ENCODE data around the gene IL9R. TPM values are rescaled to one million over a fixed set of nuclear protein-coding genes. Genes with fewer than 3 reads are reported as not detected.

Gene IL9R, protein sequence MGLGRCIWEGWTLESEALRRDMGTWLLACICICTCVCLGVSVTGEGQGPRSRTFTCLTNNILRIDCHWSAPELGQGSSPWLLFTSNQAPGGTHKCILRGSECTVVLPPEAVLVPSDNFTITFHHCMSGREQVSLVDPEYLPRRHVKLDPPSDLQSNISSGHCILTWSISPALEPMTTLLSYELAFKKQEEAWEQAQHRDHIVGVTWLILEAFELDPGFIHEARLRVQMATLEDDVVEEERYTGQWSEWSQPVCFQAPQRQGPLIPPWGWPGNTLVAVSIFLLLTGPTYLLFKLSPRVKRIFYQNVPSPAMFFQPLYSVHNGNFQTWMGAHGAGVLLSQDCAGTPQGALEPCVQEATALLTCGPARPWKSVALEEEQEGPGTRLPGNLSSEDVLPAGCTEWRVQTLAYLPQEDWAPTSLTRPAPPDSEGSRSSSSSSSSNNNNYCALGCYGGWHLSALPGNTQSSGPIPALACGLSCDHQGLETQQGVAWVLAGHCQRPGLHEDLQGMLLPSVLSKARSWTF
- not detected in 2 replicates for total RNA-seq (2012; rRNA removed)
- polyA plus RNA-seq (2012; rRNA removed): 0.05 TPM in 1 of 2 replicates, not detected in the other
- not detected in 2 replicates for polyA plus RNA-seq (2012; cell fraction: cytosol; rRNA removed)
- polyA plus RNA-seq (2012; cell fraction: nucleus; rRNA removed; ENCODE audit: low replicate concordance): 0.07 and 0.08 TPM in 2 replicates
- not detected for Bru-seq, nascent RNA
- BruChase-seq, experiment 1, labeled RNA remaining after a 6-hour chase: not detected
- BruChase-seq, experiment 2, labeled RNA remaining after a 2-hour chase: percentile 2 among the genes with signal in this experiment
- long read RNA-seq: 0 reads

DNA sequence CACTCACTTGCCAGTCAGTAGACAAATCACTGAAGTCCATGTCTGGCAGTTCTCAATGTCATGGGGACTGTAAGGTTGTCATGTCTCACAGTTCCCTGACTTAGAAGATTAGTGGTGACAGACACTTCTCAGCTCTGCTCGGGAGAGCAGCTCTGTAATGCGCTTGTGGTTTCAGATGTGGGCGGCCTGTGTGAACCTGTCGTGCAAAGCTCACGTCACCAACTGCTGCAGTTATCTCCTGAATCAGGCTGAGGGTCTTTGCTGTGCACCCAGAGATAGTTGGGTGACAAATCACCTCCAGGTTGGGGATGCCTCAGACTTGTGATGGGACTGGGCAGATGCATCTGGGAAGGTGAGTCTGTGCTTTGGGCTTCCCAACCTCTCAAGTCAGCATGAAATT, at the start of gene IL9R:
IL9R (plus strand) TSS at position 261 of the 400 bp plus-strand sequence; CDS start at position 325, 64 bp downstream.
- Histone ChIP-seq H4K8ac (ENCODE audit: low read depth in 2 of 2, low read length in 2 of 2) (no peak within 1 kb of the TSS), H2AK5ac (ENCODE audit: low read depth, low read length) (no peak within 1 kb of the TSS), H3K9ac (ENCODE audit: low read depth, low read length) (no peak within 1 kb of the TSS), H4K20me1 (ENCODE audit: insufficient read depth, low read length) (no peaks in the 10 kb centered on the region), H3K4me3 (ENCODE audit: insufficient read depth, low read depth, low read length) (no peak within 1 kb of the TSS), H3K27ac (ENCODE audit: insufficient read depth, low read length) (no peak within 1 kb of the TSS), H3K14ac (replicated peaks; ENCODE audit: low read depth, low read length) (no peak within 1 kb of the TSS), H3K79me1 (ENCODE audit: low read depth in 1 of 2, low read length in 2 of 2) (no peaks in the 10 kb centered on the region), H2BK15ac (ENCODE audit: low read depth, low read length) (no peak within 1 kb of the TSS), H3K9me3 (ENCODE audit: control insufficient read depth, insufficient read depth, low read length) (peaks cover 3% of the 10 kb centered on the region; the same call in 1 of the 2 replicates), H4K91ac (ENCODE audit: insufficient read depth, low read depth, low read length) (no peak within 1 kb of the TSS), H3K9me1 (ENCODE audit: insufficient read depth, low read length) (no peaks in the 10 kb centered on the region), H2AFZ (replicated peaks; ENCODE audit: low read length, poor library complexity) (no peak within 1 kb of the TSS), H4K5ac (ENCODE audit: low read depth, low read length) (no peak within 1 kb of the TSS), H3K36me3 (ENCODE audit: control insufficient read depth, insufficient read depth, low read length) (no peaks in the 10 kb centered on the region), H3K23ac (ENCODE audit: low read depth, low read length) (no peak within 1 kb of the TSS), H2BK120ac (ENCODE audit: low read depth, low read length) (no peak within 1 kb of the TSS), H3K27me3 (ENCODE audit: control insufficient read depth, insufficient read depth, low read length) (no peaks in the 10 kb centered on the region), H2AK9ac (replicated peaks; ENCODE audit: low read depth, low read length, poor library complexity) (no peak within 1 kb of the TSS), H2BK5ac (ENCODE audit: low read depth, low read length, poor library complexity, severe bottlenecking) (no peak within 1 kb of the TSS), H3K4me2 (ENCODE audit: low read depth, low read length) (no peak within 1 kb of the TSS), H3K4ac (ENCODE audit: low read depth, low read length) (no peak within 1 kb of the TSS), H3K18ac (ENCODE audit: low read depth, low read length) (no peak within 1 kb of the TSS), H3K4me1 (ENCODE audit: control insufficient read depth, insufficient read depth, low read length) (no peaks in the 10 kb centered on the region), H3K56ac (ENCODE audit: extremely low read depth, insufficient read depth, low read length) (no peak within 1 kb of the TSS), H2BK20ac (ENCODE audit: low read depth, low read length) (no peak within 1 kb of the TSS)
- BruUV-seq (replicated peaks): no TSS peak
- dilution Hi-C loops (cut with HindIII; ENCODE audit: low sequenced_read_pairs, unreplicated experiment) (no loop called here), in situ Hi-C loops (cut with MboI; ENCODE audit: low sequenced_read_pairs) (no loop called here), intact Hi-C loops (cut with micrococcal nuclease) (no loop called here)
- TF ChIP-seq BHLHE40 (IDR thresholded peaks at IDR 0.05; ENCODE audit: low read depth, low read length) (no peak), CTCF (conservative IDR thresholded peaks at IDR 0.05; ENCODE audit: low read depth, low read length) (no peak), RFX5 (IDR thresholded peaks at IDR 0.05; ENCODE audit: low read depth, low read length) (no peak), MAZ (IDR thresholded peaks at IDR 0.05; ENCODE audit: borderline replicate concordance, low read depth, low read length) (no peak), CHD1 (IDR thresholded peaks at IDR 0.05; ENCODE audit: low read depth, low read length) (no peak), SMC3 (IDR thresholded peaks at IDR 0.05; ENCODE audit: low read depth, low read length) (no peak), MAFK (IDR thresholded peaks at IDR 0.05; ENCODE audit: low read depth, low read length) (no peak), NFE2L2 (IDR thresholded peaks at IDR 0.05; ENCODE audit: low read depth, low read length) (no peak), RCOR1 (IDR thresholded peaks at IDR 0.05; ENCODE audit: insufficient replicate concordance, low read length) (no peak), MXI1 (IDR thresholded peaks at IDR 0.05; ENCODE audit: borderline replicate concordance, low read depth, low read length) (no peak), CEBPB (IDR thresholded peaks at IDR 0.05; ENCODE audit: low read depth, low read length) (no peak), RAD21 (IDR thresholded peaks at IDR 0.05; ENCODE audit: low read length) (no peak), POLR2A (IDR thresholded peaks at IDR 0.05; ENCODE audit: low read depth, low read length) (no peak)
- TF ChIP-seq, protein P1, sequence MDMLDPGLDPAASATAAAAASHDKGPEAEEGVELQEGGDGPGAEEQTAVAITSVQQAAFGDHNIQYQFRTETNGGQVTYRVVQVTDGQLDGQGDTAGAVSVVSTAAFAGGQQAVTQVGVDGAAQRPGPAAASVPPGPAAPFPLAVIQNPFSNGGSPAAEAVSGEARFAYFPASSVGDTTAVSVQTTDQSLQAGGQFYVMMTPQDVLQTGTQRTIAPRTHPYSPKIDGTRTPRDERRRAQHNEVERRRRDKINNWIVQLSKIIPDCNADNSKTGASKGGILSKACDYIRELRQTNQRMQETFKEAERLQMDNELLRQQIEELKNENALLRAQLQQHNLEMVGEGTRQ (IDR thresholded peaks at IDR 0.05; ENCODE audit: low read depth, low read length): no peak
- 65% methylated on average over 5 of the region's 5 CpGs; no CpG with 5 or more reads in 1 of the 2 experiments for WGBS, 2 experiments (ENCODE audit: extremely low coverage in 2 of 2, insufficient read length in 1 of 2)
- DNase-seq (no peak), ATAC-seq (ENCODE audit: low read depth) (no peak)
- CTCF ChIA-PET: no interaction called here
- POLR2A ChIA-PET (ENCODE audit: unreplicated experiment): no interaction called here
